Umbilical cord (tissue), 2 donors: ENCODE measurements around the gene KIDINS220. TPM values are rescaled to one million over a fixed set of nuclear protein-coding genes. Genes with fewer than 3 reads are reported as not detected.
"Not testable (repeated sequence)": the region's sequence is repeated elsewhere in the genome, so short reads cannot be mapped to it uniquely, and the experiment has no call there.

Experiments
- DNase-seq: peaks from one replicate; pipeline ENCODE4 v3.0.0-alpha.2; 2015; ENCODE audit warnings: low spot score
- total RNA-seq: library from RNA; depleted of rRNA; stranded (reverse); fragments of >200 nt; gene quantifications from one replicate; pipeline ENCODE4 v1.2.3, GENCODE V29; 2014; ENCODE audit warnings: low replicate concordance; ENCODE audit not compliant: insufficient read depth

Gene KIDINS220
- total RNA-seq, 1 donor from 2014 or later = 97.5 TPM

GRCh38 chr2:8754106-8754776 lies 83.2 kb downstream of the KIDINS220 start:
- peak; percentile 24 for DNase-seq

GRCh38 chr2:8753609-8754008 lies 83.8 kb downstream of the KIDINS220 start:
- DNase-seq = no peak

GRCh38 chr2:8752385-8752784 lies 85.0 kb downstream of the KIDINS220 start:
- DNase-seq = no peak

- no peak for DNase-seq
Measured at GRCh38 chr2:8750221-8750620, 87.2 kb downstream of the KIDINS220 start.

GRCh38 chr2:8743261-8743660 lies 94.2 kb downstream of the KIDINS220 start:
- no peak for DNase-seq

GRCh38 chr2:8740136-8740535 lies 97.3 kb downstream of the KIDINS220 start:
- no peak for DNase-seq

GRCh38 chr2:8737571-8738175 lies 99.7 kb downstream of the KIDINS220 start:
- DNase-seq = no peak

- no peak for DNase-seq
Measured at GRCh38 chr2:8732601-8733000, 104.8 kb downstream of the KIDINS220 start.

GRCh38 chr2:8729939-8730338 lies 107.5 kb downstream of the KIDINS220 start:
- no peak for DNase-seq

- DNase-seq = not testable (repeated sequence)
Measured at GRCh38 chr2:8729101-8729500, 108.3 kb downstream of the KIDINS220 start.

- no peak for DNase-seq
Measured at GRCh38 chr2:8728305-8729015, 109.0 kb downstream of the KIDINS220 start.

GRCh38 chr2:8725838-8726237 lies 111.6 kb downstream of the KIDINS220 start:
- no peak for DNase-seq

- no peak for DNase-seq
Measured at GRCh38 chr2:8722986-8723385, 114.4 kb downstream of the KIDINS220 start.

GRCh38 chr2:8721410-8721809 lies 116.0 kb downstream of the KIDINS220 start:
- DNase-seq = no peak

- DNase-seq = no peak
Measured at GRCh38 chr2:8720741-8721140, 116.7 kb downstream of the KIDINS220 start.

GRCh38 chr2:8719528-8719927 lies 117.9 kb downstream of the KIDINS220 start:
- no peak for DNase-seq

- no peak for DNase-seq
Measured at GRCh38 chr2:8714971-8715370, 122.4 kb downstream of the KIDINS220 start.

GRCh38 chr2:8714283-8714682 lies 123.1 kb downstream of the KIDINS220 start:
- DNase-seq = no peak

- DNase-seq = no peak
Measured at GRCh38 chr2:8710951-8711350, 126.5 kb downstream of the KIDINS220 start.

GRCh38 chr2:8709611-8710010 lies 127.8 kb downstream of the KIDINS220 start:
- no peak for DNase-seq

- no peak for DNase-seq
Measured at GRCh38 chr2:8704906-8705305, 132.5 kb downstream of the KIDINS220 start.

GRCh38 chr2:8701681-8702379 lies 135.6 kb downstream of the KIDINS220 start:
- DNase-seq = peak; percentile 11
